HEK293 (cell line): ENCODE results near the gene LAMTOR5.
A peak's percentile ranks its signal among the peaks of the same experiment; 100 is the strongest.
"Not testable (repeated sequence)": the region's sequence is repeated elsewhere in the genome, so short reads cannot be mapped to it uniquely, and the experiment has no call there.

Experiments
- CTCF ChIA-PET: fragments of 350-600 bp; formaldehyde crosslinking; extraction: SDS; loops from one replicate; lab custom pipeline; 2021; ENCODE audit warnings: antibody characterized with exemption; lab: Yijun Ruan, JAX
- POLR2A ChIA-PET: fragments of 300-600 bp; formaldehyde crosslinking; extraction: SDS; loops from one replicate; lab custom pipeline; 2020; ENCODE audit warnings: antibody characterized with exemption, inconsistent platforms; lab: Yijun Ruan, JAX
- H3K27ac ChIP-seq: fragments of 200-500 bp; sonication (Bioruptor generic); 2 replicates; pipeline ENCODE4 v1.5.1; 2014; ENCODE audit warnings: low read depth, low read length, control low read depth, inconsistent platforms; ENCODE audit errors: extremely low read depth
- H3K36me3 ChIP-seq, 2 experiments: fragments of 200-500 bp in 1 of 2; sonication (Bioruptor generic) in 1 of 2; 1 replicate in 1 of 2; 2 replicates in 1 of 2; pipeline ENCODE4 v1.5.1; 2014 to 2017; ENCODE audit warnings: inconsistent platforms in 2 of 2, low read length in 2 of 2; ENCODE audit not compliant: control insufficient read depth in 2 of 2, insufficient read depth in 1 of 2
- H3K4me1 ChIP-seq: fragments of 200-500 bp; sonication (Bioruptor generic); 2 replicates; pipeline ENCODE4 v1.5.1; 2014; ENCODE audit warnings: mild to moderate bottlenecking, low read length, inconsistent platforms; ENCODE audit not compliant: control insufficient read depth, insufficient read depth
- H3K4me3 ChIP-seq: 2 replicates; pipeline ENCODE4 v1.5.1; 2011; ENCODE audit warnings: low read depth, mild to moderate bottlenecking, control low read depth, low read length, moderate library complexity
- H3K9me3 ChIP-seq: fragments of 200-500 bp; sonication (Bioruptor generic); 2 replicates; pipeline ENCODE4 v1.5.1; 2014; ENCODE audit warnings: low read depth, low read length, inconsistent platforms; ENCODE audit not compliant: control insufficient read depth, insufficient read depth
- GLI2 ChIP-seq: fragments of 450-650 bp; formaldehyde crosslinking; IDR thresholded peaks from 2 replicates; pipeline ENCODE4; 2017; ENCODE audit warnings: missing biosample characterization, missing genetic modification characterization, low read depth, borderline replicate concordance
- GLI4 ChIP-seq: fragments of 450-650 bp; formaldehyde crosslinking; IDR thresholded peaks from 2 replicates; pipeline ENCODE4 v1.5.1; 2016; ENCODE audit warnings: missing biosample characterization, missing genetic modification characterization
- GLIS2 ChIP-seq: fragments of 450-650 bp; formaldehyde crosslinking; IDR thresholded peaks from 2 replicates; pipeline ENCODE4 v1.5.1; 2016; ENCODE audit warnings: missing biosample characterization, missing genetic modification characterization
- MEIS1 ChIP-seq: sonication (generic); formaldehyde crosslinking; IDR thresholded peaks from 2 replicates; pipeline ENCODE4 v1.8.1; 2022; ENCODE audit warnings: missing genetic modification reagents, mild to moderate bottlenecking, borderline replicate concordance
- SCRT1 ChIP-seq: fragments of 450-650 bp; formaldehyde crosslinking; IDR thresholded peaks from 2 replicates; pipeline ENCODE4 v1.5.1; 2016; ENCODE audit warnings: missing biosample characterization, missing genetic modification characterization, borderline replicate concordance
- SP3 ChIP-seq: fragments of 450-650 bp; formaldehyde crosslinking; IDR thresholded peaks from 2 replicates; pipeline ENCODE4 v1.5.1; 2016; ENCODE audit warnings: missing biosample characterization, missing genetic modification characterization
- ZBTB21 ChIP-seq: fragments of 450-650 bp; formaldehyde crosslinking; IDR thresholded peaks from 2 replicates; pipeline ENCODE4 v1.5.1; 2017; ENCODE audit warnings: missing biosample characterization, missing genetic modification characterization
- ZNF214 ChIP-seq: fragments of 450-650 bp; formaldehyde crosslinking; IDR thresholded peaks from 2 replicates; pipeline ENCODE4 v1.5.1; 2017; ENCODE audit warnings: missing biosample characterization, mild to moderate bottlenecking, missing genetic modification characterization, borderline replicate concordance
- ZNF221 ChIP-seq: fragments of 450-650 bp; formaldehyde crosslinking; IDR thresholded peaks from 2 replicates; pipeline ENCODE4 v1.5.1; 2017; ENCODE audit warnings: missing biosample characterization, missing genetic modification characterization, borderline replicate concordance
- ZNF354C ChIP-seq: fragments of 450-650 bp; formaldehyde crosslinking; IDR thresholded peaks from 2 replicates; pipeline ENCODE4 v1.5.1; 2016; ENCODE audit warnings: missing biosample characterization, missing genetic modification characterization, low read depth, borderline replicate concordance
- ZNF394 ChIP-seq: fragments of 450-650 bp; formaldehyde crosslinking; IDR thresholded peaks from 2 replicates; pipeline ENCODE4 v1.5.1; 2016; ENCODE audit warnings: missing biosample characterization, missing genetic modification characterization, mild to moderate bottlenecking, moderate library complexity, borderline replicate concordance
- ZNF529 ChIP-seq: fragments of 450-650 bp; formaldehyde crosslinking; IDR thresholded peaks from 2 replicates; pipeline ENCODE4 v1.5.1; 2017; ENCODE audit warnings: missing genetic modification characterization, missing biosample characterization; ENCODE audit not compliant: insufficient replicate concordance
- ZNF621 ChIP-seq: fragments of 450-650 bp; formaldehyde crosslinking; IDR thresholded peaks from 2 replicates; pipeline ENCODE4 v1.5.1; 2017; ENCODE audit warnings: missing biosample characterization, missing genetic modification characterization
- ZNF664 ChIP-seq: fragments of 450-650 bp; formaldehyde crosslinking; IDR thresholded peaks from 2 replicates; pipeline ENCODE4 v1.5.1; 2016; ENCODE audit warnings: missing biosample characterization, missing genetic modification characterization
- TF ChIP-seq, protein P1 (sequence below): fragments of 450-650 bp; formaldehyde crosslinking; IDR thresholded peaks from 2 replicates; pipeline ENCODE4 v1.5.1; 2016; ENCODE audit warnings: missing biosample characterization, missing genetic modification characterization, borderline replicate concordance
- TF ChIP-seq, protein P2 (sequence below): fragments of 450-650 bp; formaldehyde crosslinking; IDR thresholded peaks from 2 replicates; pipeline ENCODE4 v1.5.1; 2016; ENCODE audit warnings: missing biosample characterization, missing genetic modification characterization
- TF ChIP-seq, protein P3 (sequence below): fragments of 450-650 bp; formaldehyde crosslinking; IDR thresholded peaks from 2 replicates; pipeline ENCODE4 v1.5.1; 2016; ENCODE audit warnings: missing biosample characterization, missing genetic modification characterization
- TF ChIP-seq, protein P4 (sequence below): fragments of 450-650 bp; formaldehyde crosslinking; conservative IDR thresholded peaks from 2 replicates; pipeline ENCODE4 v1.5.1; 2016; ENCODE audit warnings: low read depth, missing biosample characterization, missing genetic modification characterization

LAMTOR5 gene

DNA sequence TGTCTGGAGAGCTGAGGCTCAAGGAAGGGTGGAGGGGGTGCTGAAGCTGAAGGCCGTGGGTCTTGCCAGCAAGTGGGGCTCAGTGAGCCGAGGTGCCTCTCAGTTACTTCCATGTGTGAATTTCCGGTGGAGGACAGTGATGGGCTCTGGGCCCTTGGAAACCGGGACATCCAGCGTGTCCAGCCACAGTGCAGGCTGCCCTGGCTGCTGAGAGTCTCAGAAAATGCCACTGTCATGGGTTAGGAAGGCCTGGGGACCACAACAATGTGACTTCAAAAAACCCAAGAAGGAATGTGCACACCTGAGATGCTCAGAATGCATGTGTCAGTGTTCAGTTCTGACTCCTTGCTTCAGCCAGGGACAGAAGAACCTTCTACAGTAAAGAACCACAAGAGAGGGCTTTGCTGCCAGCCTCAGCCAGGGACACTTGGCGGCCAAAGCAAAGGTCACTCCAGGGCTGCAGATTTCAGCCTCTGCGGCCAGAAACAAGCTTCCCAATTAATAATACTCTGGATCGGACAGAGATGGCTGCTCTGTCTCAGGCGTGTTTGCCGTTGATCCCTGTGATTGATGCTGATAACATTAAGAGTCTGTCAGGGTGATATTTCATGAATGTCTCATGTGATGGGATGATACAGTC lies 12.6 kb upstream of the LAMTOR5 start:
- Histone ChIP-seq H3K4me1 (no peaks in the 10 kb centered on the region), H3K9me3 (no peaks in the 10 kb centered on the region), H3K27ac (no peak overlapping the region), H3K4me3 (no peak overlapping the region), H3K36me3 (no peaks in the 10 kb centered on the region)
- ChIA-PET CTCF (interaction anchor here (1.9 kb wide), 1 partner anchor 40 kb away, joined by 5 read pairs; no protein-coding TSS in a partner anchor), POLR2A (no interaction called here)
- TF ChIP-seq, protein P1, sequence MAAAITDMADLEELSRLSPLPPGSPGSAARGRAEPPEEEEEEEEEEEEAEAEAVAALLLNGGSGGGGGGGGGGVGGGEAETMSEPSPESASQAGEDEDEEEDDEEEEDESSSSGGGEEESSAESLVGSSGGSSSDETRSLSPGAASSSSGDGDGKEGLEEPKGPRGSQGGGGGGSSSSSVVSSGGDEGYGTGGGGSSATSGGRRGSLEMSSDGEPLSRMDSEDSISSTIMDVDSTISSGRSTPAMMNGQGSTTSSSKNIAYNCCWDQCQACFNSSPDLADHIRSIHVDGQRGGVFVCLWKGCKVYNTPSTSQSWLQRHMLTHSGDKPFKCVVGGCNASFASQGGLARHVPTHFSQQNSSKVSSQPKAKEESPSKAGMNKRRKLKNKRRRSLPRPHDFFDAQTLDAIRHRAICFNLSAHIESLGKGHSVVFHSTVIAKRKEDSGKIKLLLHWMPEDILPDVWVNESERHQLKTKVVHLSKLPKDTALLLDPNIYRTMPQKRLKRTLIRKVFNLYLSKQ (tag by site-specific recombination), result no peak
- TF ChIP-seq, protein P2, sequence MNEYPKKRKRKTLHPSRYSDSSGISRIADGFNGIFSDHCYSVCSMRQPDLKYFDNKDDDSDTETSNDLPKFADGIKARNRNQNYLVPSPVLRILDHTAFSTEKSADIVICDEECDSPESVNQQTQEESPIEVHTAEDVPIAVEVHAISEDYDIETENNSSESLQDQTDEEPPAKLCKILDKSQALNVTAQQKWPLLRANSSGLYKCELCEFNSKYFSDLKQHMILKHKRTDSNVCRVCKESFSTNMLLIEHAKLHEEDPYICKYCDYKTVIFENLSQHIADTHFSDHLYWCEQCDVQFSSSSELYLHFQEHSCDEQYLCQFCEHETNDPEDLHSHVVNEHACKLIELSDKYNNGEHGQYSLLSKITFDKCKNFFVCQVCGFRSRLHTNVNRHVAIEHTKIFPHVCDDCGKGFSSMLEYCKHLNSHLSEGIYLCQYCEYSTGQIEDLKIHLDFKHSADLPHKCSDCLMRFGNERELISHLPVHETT (tag by site-specific recombination), result no peak
- TF ChIP-seq ZNF214 (tag by site-specific recombination) (no peak), MEIS1 (CRISPR knock-in tag) (no peak), SCRT1 (no peak), ZNF529 (tag by site-specific recombination) (no peak), GLI4 (tag by site-specific recombination) (no peak), GLI2 (no peak), SP3 (no peak), ZNF354C (tag by site-specific recombination) (no peak), GLIS2 (no peak), ZNF221 (tag by site-specific recombination) (no peak), ZBTB21 (tag by site-specific recombination) (no peak)
- TF ChIP-seq, protein P3, sequence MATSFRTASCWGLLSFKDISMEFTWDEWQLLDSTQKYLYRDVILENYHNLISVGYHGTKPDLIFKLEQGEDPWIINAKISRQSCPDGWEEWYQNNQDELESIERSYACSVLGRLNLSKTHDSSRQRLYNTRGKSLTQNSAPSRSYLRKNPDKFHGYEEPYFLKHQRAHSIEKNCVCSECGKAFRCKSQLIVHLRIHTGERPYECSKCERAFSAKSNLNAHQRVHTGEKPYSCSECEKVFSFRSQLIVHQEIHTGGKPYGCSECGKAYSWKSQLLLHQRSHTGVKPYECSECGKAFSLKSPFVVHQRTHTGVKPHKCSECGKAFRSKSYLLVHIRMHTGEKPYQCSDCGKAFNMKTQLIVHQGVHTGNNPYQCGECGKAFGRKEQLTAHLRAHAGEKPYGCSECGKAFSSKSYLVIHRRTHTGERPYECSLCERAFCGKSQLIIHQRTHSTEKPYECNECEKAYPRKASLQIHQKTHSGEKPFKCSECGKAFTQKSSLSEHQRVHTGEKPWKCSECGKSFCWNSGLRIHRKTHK (tag by site-specific recombination), result no peak
- TF ChIP-seq, protein P4, sequence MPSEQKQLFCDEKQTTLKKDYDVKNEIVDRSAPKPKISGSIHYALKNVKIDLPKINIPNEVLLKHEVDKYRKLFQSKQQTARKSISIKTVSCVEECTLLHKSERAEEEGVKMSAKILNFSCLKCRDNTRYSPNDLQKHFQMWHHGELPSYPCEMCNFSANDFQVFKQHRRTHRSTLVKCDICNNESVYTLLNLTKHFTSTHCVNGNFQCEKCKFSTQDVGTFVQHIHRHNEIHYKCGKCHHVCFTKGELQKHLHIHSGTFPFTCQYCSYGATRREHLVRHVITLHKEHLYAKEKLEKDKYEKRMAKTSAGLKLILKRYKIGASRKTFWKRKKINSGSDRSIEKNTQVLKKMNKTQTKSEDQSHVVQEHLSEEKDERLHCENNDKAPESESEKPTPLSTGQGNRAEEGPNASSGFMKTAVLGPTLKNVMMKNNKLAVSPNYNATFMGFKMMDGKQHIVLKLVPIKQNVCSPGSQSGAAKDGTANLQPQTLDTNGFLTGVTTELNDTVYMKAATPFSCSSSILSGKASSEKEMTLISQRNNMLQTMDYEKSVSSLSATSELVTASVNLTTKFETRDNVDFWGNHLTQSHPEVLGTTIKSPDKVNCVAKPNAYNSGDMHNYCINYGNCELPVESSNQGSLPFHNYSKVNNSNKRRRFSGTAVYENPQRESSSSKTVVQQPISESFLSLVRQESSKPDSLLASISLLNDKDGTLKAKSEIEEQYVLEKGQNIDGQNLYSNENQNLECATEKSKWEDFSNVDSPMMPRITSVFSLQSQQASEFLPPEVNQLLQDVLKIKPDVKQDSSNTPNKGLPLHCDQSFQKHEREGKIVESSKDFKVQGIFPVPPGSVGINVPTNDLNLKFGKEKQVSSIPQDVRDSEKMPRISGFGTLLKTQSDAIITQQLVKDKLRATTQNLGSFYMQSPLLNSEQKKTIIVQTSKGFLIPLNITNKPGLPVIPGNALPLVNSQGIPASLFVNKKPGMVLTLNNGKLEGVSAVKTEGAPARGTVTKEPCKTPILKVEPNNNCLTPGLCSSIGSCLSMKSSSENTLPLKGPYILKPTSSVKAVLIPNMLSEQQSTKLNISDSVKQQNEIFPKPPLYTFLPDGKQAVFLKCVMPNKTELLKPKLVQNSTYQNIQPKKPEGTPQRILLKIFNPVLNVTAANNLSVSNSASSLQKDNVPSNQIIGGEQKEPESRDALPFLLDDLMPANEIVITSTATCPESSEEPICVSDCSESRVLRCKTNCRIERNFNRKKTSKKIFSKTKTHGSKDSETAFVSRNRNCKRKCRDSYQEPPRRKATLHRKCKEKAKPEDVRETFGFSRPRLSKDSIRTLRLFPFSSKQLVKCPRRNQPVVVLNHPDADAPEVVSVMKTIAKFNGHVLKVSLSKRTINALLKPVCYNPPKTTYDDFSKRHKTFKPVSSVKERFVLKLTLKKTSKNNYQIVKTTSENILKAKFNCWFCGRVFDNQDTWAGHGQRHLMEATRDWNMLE (tag by site-specific recombination), result no peak

DNA sequence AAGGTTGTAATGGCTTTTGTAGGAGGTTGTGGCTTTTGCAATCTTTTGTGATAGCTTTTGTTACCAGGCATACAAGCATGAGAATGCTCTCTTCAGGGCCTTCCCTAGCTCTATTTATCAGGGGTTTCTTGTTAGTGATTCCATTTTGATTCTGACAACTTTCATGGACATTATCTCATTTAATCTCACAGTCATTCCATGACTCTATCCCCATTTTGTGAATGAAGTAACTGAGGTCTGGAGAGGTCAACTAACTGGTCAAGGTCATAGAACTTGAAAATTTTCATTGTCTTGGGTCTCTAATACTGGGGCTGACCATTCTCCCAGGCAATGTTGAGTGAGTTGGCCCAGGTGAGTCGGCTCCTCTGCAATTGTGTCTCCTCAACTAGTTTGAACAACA lies 11.2 kb upstream of the LAMTOR5 start:
- H3K4me3 ChIP-seq, result no peak overlapping the region
- H3K4me1 ChIP-seq, result no peaks in the 10 kb centered on the region
- TF ChIP-seq ZNF621 (tag by site-specific recombination), result no peak
- no peak for TF ChIP-seq ZNF394
- 0 out of 2 replicates have a peak, but pooled peaks have one; percentile 46 for TF ChIP-seq ZNF664 (tag by site-specific recombination)
- ChIA-PET CTCF (interaction anchor here (0.9 to 11.5 kb wide), 4 partner anchors 9 to 77 kb away, joined by 3 to 305 read pairs (median 4); partner anchors contain the start of gene PROK1), POLR2A (no interaction called here)
- no peaks in the 10 kb centered on the region for H3K36me3 ChIP-seq
- no peak overlapping the region for H3K27ac ChIP-seq
- H3K9me3 ChIP-seq, result no peaks in the 10 kb centered on the region

DNA sequence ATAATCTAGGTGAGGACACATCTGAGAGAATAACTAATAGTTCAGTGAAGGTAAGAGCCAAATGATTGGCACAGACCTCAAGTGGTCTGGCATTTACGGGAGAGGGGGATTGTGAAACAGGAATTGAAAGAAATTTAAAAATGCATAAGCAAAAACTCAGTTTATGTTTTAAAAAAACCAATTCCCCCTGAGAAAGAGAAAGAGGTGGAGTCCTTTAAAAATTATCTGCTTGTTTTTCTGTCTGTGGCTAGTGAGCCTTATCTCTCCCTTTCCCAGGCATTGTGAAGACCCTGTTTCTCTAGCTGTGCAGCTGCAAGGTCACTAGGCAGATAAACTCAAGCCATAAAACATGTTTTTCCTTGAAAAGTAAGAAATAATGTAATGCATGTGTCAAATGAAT lies 5.6 kb upstream of the LAMTOR5 start:
- not testable (repeated sequence) for H3K27ac ChIP-seq, H3K36me3 ChIP-seq, H3K4me3 ChIP-seq, H3K4me1 ChIP-seq, H3K9me3 ChIP-seq
- ChIA-PET CTCF (interaction anchor here (0.8 to 11.5 kb wide), 20 partner anchors 8 to 225 kb away, joined by 3 to 305 read pairs (median 4); partner anchors contain the start of gene PROK1), POLR2A (interaction anchor here (0.6 to 1.1 kb wide), 2 partner anchors 74 to 83 kb away, joined by 3 read pairs; partner anchors contain the start of gene RBM15)
